Cerebellar nuclear complex (tissue), 1 donor: ENCODE results near the gene RNF32.

Experiments used
- DNase-seq, 2 experiments: peaks; one replicate each; lab custom pipeline; 2025; lab: John Stamatoyannopoulos, UW

The RNF32 gene

DNA sequence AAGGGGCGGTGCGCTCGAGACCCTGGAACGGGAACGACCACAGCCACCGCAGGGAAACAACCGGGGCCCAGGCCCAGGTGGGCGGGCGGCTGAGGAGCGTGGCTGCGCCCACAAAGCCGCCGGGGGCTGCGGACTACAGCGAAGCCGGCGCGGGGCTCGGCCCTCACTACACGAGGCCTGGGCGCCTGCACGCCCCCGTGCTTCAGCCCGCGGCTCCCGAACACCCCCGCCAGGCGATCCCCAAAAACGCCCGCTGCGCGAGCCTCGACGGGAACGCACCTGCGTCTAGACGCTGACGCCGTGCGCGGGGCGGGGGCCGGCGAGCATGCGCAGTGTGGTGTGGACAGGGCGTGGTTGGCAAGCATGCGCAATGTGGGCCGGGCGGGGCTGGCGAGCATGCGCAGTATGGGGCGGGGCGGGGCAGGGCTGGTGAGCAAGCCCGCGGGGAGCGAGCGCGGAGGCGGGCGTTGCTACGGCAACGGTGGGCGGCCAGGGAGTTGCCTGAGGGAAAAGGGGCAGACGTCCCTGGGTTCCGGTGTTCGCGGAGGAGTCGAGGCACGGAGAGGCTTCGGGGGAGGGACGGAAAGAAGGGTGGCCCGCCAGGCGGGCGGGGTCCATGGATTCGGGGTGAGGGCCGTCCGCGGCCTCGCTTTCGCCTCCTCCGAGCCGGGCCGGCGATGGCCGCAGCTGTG, at the start of gene RNF32:
Gene RNF32 (plus strand): TSS at position 518 of the 692 bp plus-strand sequence. CDS start 3,104 bp downstream, outside the sequence.
- peak in 1 of 2 experiments; percentile 36 for DNase-seq

DNA sequence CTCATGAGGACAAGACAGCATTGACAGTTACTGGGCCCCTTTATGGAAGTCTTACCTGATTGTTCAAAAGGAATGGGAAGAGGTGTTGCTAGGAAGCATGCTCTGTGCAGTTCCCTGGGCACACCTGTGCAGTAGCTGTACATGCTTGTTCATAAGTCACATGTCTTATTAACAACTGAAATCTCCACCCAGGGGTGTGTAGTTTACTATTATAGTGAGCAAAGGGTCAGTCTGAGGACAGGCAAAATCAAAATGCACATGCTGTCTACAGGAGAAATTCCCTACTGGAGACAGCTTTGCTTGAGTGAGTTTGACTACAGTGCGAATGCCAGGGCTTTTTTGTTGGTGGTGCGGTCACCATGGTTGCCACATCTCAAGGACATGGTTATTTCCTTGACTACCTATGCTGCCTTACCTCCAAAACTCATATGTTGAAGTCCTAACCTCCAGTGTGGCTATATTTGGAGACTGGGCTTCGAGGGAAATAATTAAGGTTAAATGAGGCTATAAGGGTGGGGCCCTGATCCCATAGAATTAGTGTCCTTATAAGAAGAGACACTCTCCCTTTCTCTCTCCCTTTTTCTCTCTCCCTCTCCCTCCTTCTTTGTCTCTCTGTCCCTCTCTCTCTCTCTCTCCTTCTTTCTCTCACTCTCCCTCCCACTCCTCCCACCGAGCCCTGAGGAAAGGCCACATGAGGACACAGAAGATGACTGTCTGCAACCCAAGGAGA, 48.3 kb upstream of the RNF32 start:
- no peak for DNase-seq

GRCh38 chr7:156594283-156595080, 46.1 kb upstream of the RNF32 start:
- DNase-seq: no peak

GRCh38 chr7:156600496-156600895, 40.1 kb upstream of the RNF32 start:
- no peak for DNase-seq

DNA sequence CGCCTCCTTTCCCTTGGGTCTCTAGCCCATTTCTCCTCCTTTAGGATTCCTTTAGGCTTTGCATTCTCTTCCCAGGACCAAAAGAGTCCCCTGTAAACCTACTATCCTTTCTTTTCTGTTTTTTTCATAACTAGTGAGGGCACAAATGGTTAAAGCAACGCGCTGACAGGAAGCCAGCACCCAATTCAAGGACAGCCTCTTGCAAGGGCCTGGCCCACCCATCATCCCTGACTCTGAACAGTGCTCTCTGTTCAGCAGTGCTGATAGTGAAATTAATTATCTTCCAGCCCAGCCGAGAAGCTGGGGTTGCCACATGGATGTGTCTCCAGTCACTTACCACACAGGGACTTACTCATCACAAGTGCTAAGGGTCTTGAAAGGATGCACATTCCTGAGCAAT, 38.3 kb upstream of the RNF32 start:
- no peak for DNase-seq

GRCh38 chr7:156603011-156603410, 37.6 kb upstream of the RNF32 start:
- no peak for DNase-seq

DNA sequence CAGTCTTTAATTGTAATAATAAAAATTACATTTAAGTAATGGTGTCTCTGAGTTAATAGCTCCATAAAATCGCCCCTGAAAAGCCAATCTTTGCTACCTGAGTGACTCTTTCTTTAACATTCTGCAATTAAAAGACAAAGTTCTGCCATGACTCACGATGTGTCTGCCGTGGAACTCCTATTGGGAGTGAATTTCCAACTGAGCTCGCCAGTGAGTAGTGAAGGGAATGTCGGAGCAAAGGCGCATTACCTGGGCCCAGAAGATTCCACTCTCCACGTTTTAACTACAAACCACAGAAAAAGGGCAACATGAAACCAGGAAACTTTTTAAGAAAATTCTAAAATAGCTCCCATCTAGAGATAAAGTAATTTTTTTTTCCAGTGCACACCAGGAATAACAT, 36.9 kb upstream of the RNF32 start:
- no peak for DNase-seq

GRCh38 chr7:156604311-156604710, 36.3 kb upstream of the RNF32 start:
- DNase-seq: no peak

- DNase-seq: no peak
Observed at GRCh38 chr7:156604836-156605695, 35.5 kb upstream of the RNF32 start.

DNA sequence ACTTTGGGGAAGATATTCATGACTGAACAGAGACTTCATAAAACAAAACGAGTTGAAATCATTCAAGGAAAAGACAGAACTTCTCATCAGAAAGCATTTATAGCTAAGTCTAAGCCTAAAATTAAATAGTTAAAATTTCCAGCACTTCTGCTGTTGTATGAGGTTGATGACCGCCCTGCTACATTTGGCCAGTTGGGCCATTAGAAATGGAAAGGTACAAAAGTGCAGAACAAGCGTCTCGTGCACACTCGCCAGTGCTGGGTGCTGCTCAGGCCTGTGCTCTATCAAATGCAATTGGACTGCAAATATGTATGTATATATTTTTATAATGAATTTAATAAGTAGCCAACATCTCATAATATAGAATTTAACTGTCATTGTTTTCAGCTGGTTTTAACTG, 34.4 kb upstream of the RNF32 start:
- DNase-seq: no peak

DNA sequence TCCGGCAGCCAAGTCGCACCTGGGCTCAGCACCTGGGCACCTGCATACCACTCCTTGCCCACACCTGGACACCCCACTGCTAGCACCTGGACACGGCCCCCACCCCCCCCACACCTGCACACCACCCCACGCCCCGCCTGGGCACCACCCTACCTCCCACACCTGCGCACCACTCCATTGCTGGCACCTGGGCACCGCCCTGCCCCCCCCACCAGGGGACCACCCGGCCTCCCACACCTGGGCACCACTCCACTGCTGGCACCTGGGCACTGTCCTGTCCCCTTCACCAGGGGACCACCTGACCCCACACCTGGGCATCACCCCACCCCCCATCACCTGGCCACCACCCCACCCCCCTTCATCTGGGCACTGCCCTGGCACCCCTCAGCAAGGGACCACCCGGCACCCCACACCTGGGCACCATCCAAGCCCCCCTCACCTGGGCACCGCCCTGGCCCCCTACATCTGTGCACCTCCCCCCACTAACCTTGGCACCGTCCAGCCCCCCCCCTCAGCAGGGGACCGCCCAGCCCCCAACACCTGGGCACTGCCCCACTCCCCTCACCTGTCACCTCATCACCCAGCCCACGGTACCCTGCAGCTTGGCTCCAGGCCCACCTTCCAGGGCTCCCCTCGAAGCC, 33.8 kb upstream of the RNF32 start:
- no peak for DNase-seq

DNA sequence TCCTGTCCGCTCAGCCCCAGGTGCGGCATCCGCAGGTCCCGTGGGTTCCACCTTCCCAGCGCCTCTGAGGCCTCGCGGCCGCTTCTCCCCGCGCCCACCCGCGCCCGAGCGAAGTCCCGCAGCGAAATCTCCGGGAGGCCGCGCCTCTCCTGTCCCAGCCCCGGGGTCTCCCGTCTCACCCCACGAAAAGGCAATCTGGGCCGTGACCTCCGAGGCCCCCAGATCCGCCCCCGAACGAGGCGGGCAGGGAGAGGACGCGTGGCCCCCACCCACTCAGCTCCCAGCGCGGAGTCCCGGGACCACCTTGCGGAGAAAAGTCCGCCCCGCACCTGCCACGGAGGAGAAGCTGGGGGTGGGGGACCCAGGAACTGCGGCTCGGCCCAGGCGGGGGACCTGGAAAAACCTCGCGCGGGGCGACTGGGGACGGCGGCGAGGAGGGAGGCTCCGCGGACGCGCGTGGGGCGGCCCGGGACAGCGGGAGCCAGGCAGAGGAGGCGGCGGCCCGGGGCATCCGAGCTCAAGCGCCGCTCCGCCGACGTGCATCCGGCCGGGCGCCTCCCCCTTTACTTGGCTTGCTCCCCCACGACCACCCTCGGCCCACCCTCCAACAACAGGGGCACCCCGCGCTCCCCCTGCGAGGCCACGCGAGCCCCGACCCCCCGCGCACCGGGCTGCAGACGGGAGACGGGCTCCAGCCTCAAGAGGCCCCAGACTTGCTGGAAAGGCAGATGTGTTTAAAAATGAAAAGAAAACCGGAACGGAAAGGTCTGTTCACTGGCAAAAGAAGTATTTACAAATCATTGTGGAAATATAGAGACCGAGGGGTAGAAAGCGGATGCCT, 33.0 kb upstream of the RNF32 start:
- DNase-seq: no peak

GRCh38 chr7:156608173-156608478, 32.4 kb upstream of the RNF32 start:
- no peak for DNase-seq

DNA sequence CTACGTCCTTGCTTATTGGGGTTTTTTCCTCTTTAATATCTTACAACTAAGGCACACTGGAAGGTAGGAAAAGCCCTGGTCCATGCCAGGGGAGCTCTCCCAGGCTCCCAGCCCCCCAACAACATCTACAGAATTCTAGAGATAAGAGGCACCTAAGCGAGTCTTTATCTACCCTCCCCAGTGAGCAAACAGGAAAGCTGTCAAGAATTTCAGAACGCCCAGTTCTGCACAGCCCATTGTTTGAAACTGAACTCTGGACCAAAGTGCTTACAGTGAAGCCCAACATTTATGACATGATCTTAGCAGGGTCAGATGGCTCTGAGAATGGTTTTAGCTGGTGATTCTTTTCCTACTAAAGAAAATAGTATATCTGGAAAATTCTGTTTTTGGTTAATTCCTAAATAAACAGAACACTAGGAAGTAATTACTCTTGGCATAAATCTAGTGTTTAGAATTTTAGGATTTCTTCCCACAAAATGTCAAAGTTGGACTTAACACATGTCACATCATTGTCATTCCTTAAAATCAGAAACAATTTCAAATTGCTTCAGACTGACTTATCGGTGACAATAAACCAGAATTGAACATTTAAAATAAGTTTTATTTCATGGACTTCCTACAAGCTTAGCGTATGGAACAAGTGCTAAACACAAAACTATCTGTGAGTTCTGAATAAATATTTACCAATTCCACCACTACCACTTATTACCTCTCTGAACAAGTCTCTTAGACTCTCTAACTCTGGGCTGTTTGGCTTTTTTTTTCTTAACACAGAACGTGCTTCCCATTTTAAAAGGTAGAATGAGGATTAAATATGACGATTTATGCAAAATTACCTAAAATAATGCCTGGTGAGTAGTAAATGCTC, 31.3 kb upstream of the RNF32 start:
- DNase-seq: no peak

- no peak for DNase-seq
Observed at GRCh38 chr7:156610130-156610529, 30.4 kb upstream of the RNF32 start.

GRCh38 chr7:156610601-156611000, 30.0 kb upstream of the RNF32 start:
- no peak for DNase-seq

DNA sequence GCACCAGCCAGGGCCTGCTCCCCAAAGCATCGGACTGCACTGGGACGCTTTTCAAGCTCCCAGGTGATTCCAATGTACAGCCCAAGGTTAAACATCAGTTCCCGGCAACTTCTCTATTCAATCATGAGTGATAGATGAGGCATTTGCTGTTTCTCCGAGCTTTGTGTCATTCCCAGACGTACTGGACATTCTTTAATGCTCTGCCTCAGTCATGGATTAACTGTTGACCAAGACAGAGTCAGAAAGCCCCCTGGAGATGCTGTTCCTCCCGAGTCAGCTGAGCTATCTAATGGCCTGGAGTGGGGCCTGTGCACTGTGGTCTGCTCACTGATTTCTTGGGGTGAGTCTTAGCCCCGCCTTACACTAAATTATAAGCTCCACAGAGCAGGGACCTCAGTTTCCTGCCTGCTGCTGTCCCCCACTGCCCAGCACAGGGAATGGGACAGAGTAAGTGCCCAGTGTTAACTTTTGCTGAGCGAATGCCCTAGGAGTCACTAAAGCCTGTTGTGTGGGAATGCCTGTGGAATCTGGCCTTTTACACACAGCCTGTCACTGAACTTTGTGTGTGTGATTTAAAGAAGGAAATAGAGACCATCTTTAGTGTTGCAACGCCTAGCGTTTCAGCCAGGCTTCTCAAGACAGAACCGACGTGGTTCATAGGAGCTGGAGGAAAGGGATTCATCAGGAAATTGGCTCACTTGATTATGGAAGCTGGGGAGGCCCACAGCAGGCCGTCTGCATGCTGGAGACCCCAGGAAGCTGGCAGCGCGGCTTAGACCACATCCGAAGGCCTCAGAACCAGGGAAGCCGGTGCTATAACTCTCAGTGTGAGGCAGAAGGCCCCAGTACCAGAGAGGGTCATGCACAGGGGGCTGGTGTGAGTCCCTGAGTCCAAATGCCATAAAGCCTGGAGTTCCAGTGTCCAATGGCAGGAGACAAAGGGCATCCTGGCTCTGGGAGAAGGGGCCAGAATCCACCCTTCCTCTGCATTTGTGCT, 29.3 kb upstream of the RNF32 start:
- no peak for DNase-seq

GRCh38 chr7:156612930-156613329, 27.6 kb upstream of the RNF32 start:
- no peak for DNase-seq
